CD4-positive, alpha-beta T cell treated with Interleukin-2 at 100 ng/mL for 4 hours (primary cell): ENCODE data around the gene DNM1.
"Not testable (repeated sequence)": the region's sequence is repeated elsewhere in the genome, so short reads cannot be mapped to it uniquely, and the experiment has no call there.

ENCODE experiments used
- DNase-seq: peaks from one replicate; pipeline ENCODE4 v3.0.0-alpha.2; 2020; ENCODE audit warnings: low spot score

The DNM1 gene

GRCh38 chr9:128178806-128179431, 24.3 kb upstream of the DNM1 start:
- DNase-seq, result no peak

GRCh38 chr9:128180001-128180400, 23.2 kb upstream of the DNM1 start:
- DNase-seq, result no peak

GRCh38 chr9:128180447-128180846, 22.7 kb upstream of the DNM1 start:
- DNase-seq, result no peak

GRCh38 chr9:128181480-128181879, 21.7 kb upstream of the DNM1 start:
- not testable (repeated sequence) for DNase-seq

GRCh38 chr9:128182893-128183588, 20.1 kb upstream of the DNM1 start:
- no peak for DNase-seq

- no peak for DNase-seq
Observed at GRCh38 chr9:128185979-128186965, 16.9 kb upstream of the DNM1 start.

GRCh38 chr9:128187361-128187760, 15.8 kb upstream of the DNM1 start:
- DNase-seq, result no peak

GRCh38 chr9:128188209-128188608, 15.0 kb upstream of the DNM1 start:
- no peak for DNase-seq

- DNase-seq, result no peak
Observed at GRCh38 chr9:128190013-128190412, 13.2 kb upstream of the DNM1 start.

GRCh38 chr9:128190516-128191405, 12.4 kb upstream of the DNM1 start:
- no peak for DNase-seq

GRCh38 chr9:128191406-128192046, 11.7 kb upstream of the DNM1 start, which contains the start of gene CIZ1:
CIZ1 (minus strand) TSS chr9:128191572; CDS start chr9:128190857, 715 bp downstream.
- DNase-seq, result peak; percentile 73

GRCh38 chr9:128192601-128193371, 10.4 kb upstream of the DNM1 start:
- DNase-seq, result peak; percentile 53

GRCh38 chr9:128193469-128194096, 9.6 kb upstream of the DNM1 start:
- DNase-seq, result no peak

GRCh38 chr9:128201441-128202369, 1.5 kb upstream of the DNM1 start:
- no peak for DNase-seq

- DNase-seq, result no peak
Observed at GRCh38 chr9:128202648-128203023, 543 bp upstream of the DNM1 start.

- no peak for DNase-seq
Observed at GRCh38 chr9:128203707-128204551, 750 bp downstream of the DNM1 start.

- no peak for DNase-seq
Observed at GRCh38 chr9:128204858-128205257, 1.7 kb downstream of the DNM1 start.
